ENCODE measurements around the gene SIK3.

The SIK3 gene

DNA sequence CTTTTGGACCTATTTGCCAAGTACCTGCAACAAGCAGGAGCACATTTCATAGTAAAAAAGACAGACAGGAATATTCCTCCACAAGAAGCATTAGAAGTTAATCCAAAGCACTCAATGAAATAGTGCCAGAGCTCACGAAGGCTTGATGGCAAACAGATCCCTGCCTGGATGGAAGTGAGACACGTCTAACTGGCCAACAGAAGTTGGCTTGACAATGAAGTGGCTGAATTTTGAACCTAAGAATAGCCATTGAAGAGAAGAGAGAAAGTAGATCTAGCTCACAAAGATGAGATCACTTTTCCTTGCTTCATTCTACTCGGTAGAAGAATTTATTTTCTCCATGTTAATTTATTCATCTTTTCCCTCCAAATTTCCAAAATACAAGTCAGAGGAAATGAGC lies 230.2 kb downstream of the SIK3 start:
- H3K36me3 ChIP-seq, result peaks cover 100% of the 10 kb centered on the region

DNA sequence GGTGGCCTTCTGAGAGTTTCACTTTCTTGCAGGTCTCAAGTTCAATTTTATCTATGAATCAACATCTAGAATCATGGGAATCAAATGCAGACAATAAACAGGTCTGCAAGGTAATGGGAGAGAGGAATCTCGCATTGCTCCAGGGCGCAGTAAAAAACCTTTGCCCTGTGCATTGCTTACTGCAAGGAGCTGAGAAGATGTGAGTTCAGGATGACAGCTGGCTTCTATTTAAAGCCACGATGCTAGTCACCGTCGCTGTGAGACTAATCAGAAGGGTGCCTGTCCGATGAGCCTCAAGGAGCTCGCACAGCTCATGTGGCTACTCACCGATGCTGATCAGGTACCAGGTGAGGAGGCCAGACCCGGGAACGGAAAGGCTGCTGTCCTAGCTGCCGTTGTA lies 230.6 kb downstream of the SIK3 start:
- Histone ChIP-seq H3K9me3 (no peaks in the 10 kb centered on the region), H3K36me3 (peaks cover 100% of the 10 kb centered on the region), H3K4me1 (ENCODE audit: control insufficient read depth in 1 of 2, insufficient read depth in 1 of 2, low read depth in 1 of 2, low read length in 1 of 2) (no peaks in the 10 kb centered on the region), H3K27me3 (no peaks in the 10 kb centered on the region), H3K4me3 (ENCODE audit: low read depth in 1 of 2, low read length in 1 of 2) (no peak overlapping the region), H3K27ac (no peak overlapping the region)
- TF ChIP-seq, protein P1, sequence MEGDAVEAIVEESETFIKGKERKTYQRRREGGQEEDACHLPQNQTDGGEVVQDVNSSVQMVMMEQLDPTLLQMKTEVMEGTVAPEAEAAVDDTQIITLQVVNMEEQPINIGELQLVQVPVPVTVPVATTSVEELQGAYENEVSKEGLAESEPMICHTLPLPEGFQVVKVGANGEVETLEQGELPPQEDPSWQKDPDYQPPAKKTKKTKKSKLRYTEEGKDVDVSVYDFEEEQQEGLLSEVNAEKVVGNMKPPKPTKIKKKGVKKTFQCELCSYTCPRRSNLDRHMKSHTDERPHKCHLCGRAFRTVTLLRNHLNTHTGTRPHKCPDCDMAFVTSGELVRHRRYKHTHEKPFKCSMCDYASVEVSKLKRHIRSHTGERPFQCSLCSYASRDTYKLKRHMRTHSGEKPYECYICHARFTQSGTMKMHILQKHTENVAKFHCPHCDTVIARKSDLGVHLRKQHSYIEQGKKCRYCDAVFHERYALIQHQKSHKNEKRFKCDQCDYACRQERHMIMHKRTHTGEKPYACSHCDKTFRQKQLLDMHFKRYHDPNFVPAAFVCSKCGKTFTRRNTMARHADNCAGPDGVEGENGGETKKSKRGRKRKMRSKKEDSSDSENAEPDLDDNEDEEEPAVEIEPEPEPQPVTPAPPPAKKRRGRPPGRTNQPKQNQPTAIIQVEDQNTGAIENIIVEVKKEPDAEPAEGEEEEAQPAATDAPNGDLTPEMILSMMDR (IDR thresholded peaks at IDR 0.05), result no peak

More for the DNA sequence above, 230.2 kb downstream of the SIK3 start:
- Histone ChIP-seq H3K9me3 (no peaks in the 10 kb centered on the region), H3K27me3 (no peaks in the 10 kb centered on the region), H3K27ac (no peak overlapping the region), H3K4me3 (ENCODE audit: low read depth in 1 of 2, low read length in 1 of 2) (no peak overlapping the region), H3K4me1 (ENCODE audit: control insufficient read depth in 1 of 2, insufficient read depth in 1 of 2, low read depth in 1 of 2, low read length in 1 of 2) (no peaks in the 10 kb centered on the region)
- TF ChIP-seq, protein P1 (IDR thresholded peaks at IDR 0.05), result no peak

DNA sequence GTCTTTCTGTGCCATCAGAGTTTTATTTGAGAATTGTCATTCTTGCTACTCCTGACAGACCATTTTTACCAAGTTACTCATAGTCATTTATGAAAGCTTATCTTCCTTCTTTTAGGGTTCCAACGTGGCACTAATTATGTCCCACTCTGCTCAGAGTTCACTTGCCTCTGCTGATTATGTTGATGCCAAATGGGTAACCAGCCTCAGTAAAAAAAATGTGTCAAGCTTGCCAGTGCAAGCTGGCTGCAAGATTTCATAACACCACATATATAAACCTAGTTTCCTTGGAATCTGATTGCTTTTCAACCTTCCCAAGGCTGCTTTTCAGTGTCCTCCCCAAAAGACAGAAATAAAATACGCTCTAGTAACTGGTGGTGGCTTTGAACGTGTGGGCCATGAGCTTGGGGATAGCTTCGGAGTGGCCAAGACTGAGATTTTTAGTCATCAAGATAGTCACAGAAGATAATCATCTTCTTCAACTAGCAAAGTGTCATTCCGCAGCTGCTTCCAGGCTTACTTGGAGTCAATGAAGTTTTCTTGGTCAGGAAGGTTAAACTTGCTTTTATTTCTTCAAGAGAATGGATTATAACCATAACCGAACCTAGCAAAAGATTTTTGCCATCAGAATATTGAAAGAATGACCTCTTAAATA lies 231.3 kb downstream of the SIK3 start:
- peaks cover 100% of the 10 kb centered on the region for H3K36me3 ChIP-seq
- H3K9me3 ChIP-seq, result no peaks in the 10 kb centered on the region
- TF ChIP-seq, protein P1 (IDR thresholded peaks at IDR 0.05), result no peak

DNA sequence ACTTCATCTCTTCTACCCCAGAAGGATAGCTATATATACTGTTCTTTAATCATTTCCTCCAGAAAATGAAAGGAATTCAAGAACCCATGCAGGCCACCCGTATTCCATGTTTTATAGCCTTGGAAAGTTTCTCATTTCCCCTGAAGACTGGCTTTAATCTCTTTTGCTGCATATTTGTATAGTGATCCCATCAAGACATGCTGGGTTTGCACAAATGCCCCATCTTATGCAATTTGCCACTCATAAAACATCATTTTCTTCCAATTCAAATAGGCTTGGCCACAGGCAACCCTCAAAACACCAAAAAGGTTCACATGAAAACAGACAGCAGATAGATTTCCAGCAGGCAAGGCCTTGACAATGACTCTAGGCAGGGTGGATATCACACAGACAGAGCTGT lies 232.5 kb downstream of the SIK3 start:
- H3K27me3 ChIP-seq, result no peaks in the 10 kb centered on the region
- H3K9me3 ChIP-seq, result no peaks in the 10 kb centered on the region
- no peak overlapping the region for H3K27ac ChIP-seq
- peaks cover 100% of the 10 kb centered on the region for H3K36me3 ChIP-seq
- TF ChIP-seq, protein P1 (IDR thresholded peaks at IDR 0.05), result no peak
- H3K4me3 ChIP-seq (ENCODE audit: low read depth in 1 of 2, low read length in 1 of 2), result no peak overlapping the region
- H3K4me1 ChIP-seq (ENCODE audit: control insufficient read depth in 1 of 2, insufficient read depth in 1 of 2, low read depth in 1 of 2, low read length in 1 of 2), result no peaks in the 10 kb centered on the region

More for the DNA sequence above, 231.3 kb downstream of the SIK3 start:
- no peak overlapping the region for H3K4me3 ChIP-seq (ENCODE audit: low read depth in 1 of 2, low read length in 1 of 2)
- H3K27me3 ChIP-seq, result no peaks in the 10 kb centered on the region
- no peak overlapping the region for H3K27ac ChIP-seq
- no peaks in the 10 kb centered on the region for H3K4me1 ChIP-seq (ENCODE audit: control insufficient read depth in 1 of 2, insufficient read depth in 1 of 2, low read depth in 1 of 2, low read length in 1 of 2)

DNA sequence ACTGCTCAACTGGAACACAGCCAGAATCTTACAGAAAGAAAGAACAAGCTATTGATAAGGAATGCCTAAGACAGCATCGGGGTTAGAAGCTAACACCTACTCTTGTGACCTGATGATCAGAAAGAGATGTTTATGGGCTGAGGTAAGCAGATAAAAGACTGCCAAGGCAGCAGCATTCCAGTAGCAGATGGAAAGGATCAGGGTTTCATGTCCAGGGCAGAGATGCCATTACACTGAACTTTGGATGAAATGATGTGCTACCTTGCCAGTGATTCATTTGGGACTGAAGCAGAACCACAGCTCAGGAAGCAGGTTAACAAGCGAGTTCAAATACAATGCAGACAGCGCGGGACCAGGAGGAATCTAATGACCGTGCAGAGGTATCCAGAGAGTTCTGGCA lies 233.7 kb downstream of the SIK3 start:
- H3K27me3 ChIP-seq, result no peaks in the 10 kb centered on the region
- H3K4me1 ChIP-seq (ENCODE audit: control insufficient read depth in 1 of 2, insufficient read depth in 1 of 2, low read depth in 1 of 2, low read length in 1 of 2), result no peaks in the 10 kb centered on the region
- no peak overlapping the region for H3K27ac ChIP-seq
- H3K36me3 ChIP-seq, result peaks cover 100% of the 10 kb centered on the region
- no peaks in the 10 kb centered on the region for H3K9me3 ChIP-seq
- no peak overlapping the region for H3K4me3 ChIP-seq (ENCODE audit: low read depth in 1 of 2, low read length in 1 of 2)
- TF ChIP-seq, protein P1 (IDR thresholded peaks at IDR 0.05), result no peak
